Neutrophil (primary cell): Measurements from ENCODE around the gene AAR2.

Experiments
- H3K27ac ChIP-seq: fragments of 200-600 bp; sonication (generic); 2 replicates; pipeline ENCODE4 v1.5.1; 2016; ENCODE audit warnings: mild to moderate bottlenecking, moderate library complexity
- H3K27me3 ChIP-seq: fragments of 200-600 bp; sonication (generic); 2 replicates; pipeline ENCODE4 v1.6.0; 2016; ENCODE audit warnings: mild to moderate bottlenecking
- H3K36me3 ChIP-seq: fragments of 200-600 bp; sonication (generic); 2 replicates; pipeline ENCODE4 v1.5.1; 2017
- H3K4me1 ChIP-seq, 2 experiments: fragments of 200-600 bp in 1 of 2; sonication (generic) in 1 of 2; 1 replicate in 1 of 2; 2 replicates in 1 of 2; pipeline versions ENCODE4 v1.5.1 to v1.6.1; 2013 to 2016; ENCODE audit warnings: low read depth in 1 of 2, low read length in 1 of 2, mild to moderate bottlenecking in 1 of 2, moderate library complexity in 1 of 2; ENCODE audit not compliant: control insufficient read depth in 1 of 2, insufficient read depth in 1 of 2
- H3K4me3 ChIP-seq, 2 experiments: fragments of 200-600 bp in 1 of 2; sonication (generic) in 1 of 2; 1 replicate in 1 of 2; 2 replicates in 1 of 2; pipeline ENCODE4 v1.5.1; 2013 to 2016; ENCODE audit warnings: low read depth in 1 of 2, low read length in 1 of 2, mild to moderate bottlenecking in 1 of 2, moderate library complexity in 1 of 2
- H3K9me3 ChIP-seq: fragments of 200-600 bp; sonication (generic); 2 replicates; pipeline ENCODE4 v1.5.1; 2016
- CTCF ChIP-seq: fragments of 200-600 bp; sonication (generic); IDR thresholded peaks from 2 replicates; pipeline ENCODE4 v1.5.1; 2016; ENCODE audit warnings: antibody characterized with exemption

Gene AAR2

DNA sequence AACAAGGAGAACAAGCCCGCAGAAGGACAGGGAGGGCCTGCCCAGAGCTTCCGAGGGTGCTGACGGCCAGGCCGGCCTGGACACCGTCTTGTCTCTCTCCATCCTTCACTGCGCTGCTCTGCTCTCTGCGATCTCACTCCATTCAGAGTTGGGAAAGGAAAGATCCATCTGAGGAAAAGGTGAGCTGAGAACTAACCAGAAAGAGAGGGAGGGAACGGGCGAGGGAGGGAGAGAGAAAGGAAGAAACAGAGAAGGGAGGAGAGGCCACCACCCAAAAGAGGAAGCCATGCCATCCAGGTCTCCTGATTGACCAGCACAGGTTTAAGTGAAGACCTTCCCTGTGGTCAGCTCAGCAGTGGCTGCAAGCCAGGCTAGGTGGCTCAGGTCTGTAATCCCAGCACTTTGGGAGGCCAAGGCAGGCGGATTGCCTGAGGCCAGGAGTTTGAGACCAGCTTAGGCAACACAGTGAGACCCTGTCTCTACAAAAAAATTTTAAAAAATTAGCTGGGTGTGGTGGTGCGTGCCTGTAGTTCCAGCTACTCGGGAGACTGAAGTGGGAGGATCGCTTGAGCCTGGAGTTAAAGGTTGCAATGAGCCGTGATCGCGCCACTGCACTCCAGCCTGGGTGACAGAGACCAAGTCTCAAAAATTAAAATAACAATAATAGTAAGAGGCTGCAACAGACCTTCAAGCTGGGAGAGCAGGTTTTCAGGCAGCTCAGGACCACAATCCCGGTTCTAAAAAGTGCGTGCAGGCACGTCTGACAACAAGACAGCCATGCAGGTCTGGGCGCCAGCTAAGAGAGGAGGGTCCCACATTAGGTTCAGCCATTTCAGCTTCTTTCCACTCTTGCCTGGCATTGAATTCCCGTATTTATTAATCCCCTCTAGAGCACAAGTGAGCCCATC lies 35.6 kb downstream of the AAR2 start:
- Histone ChIP-seq H3K9me3 (no peaks in the 10 kb centered on the region), H3K27ac (no peak overlapping the region), H3K4me1 (no peaks in the 10 kb centered on the region), H3K4me3 (no peak overlapping the region), H3K36me3 (no peaks in the 10 kb centered on the region), H3K27me3 (peaks cover 12% of the 10 kb centered on the region)
- no peak for TF ChIP-seq CTCF

DNA sequence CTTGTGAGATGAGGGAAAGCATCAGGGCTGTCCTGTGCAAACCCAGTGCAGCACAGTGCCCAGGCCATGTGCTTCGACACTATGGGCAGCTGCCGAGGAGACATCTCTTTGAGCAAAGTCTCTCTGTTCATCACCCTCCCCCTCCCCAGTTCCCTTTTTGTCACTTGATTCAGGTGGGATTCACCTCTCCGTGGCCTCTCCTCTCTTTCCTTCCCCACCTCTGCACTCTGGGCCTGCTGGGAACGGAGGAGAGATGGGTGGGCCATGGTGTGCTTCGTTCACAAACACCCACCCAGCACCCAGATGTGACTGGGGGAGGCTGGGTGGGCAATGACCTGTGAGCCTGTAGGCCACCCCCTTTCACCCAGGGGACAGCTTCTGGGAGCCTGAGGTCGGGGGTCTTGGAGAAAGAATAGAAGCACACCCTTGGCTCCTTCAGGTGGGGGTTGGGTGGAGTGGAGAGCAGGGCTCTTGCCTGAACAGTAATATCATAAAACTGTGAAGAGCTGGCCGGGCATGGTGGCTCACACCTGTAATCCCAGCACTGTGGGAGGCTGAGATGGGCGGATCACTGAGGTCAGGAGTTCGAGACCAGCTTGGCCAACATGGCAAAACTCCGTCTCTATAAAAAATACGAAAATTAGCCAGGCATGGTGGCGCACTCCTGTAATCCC lies 36.4 kb downstream of the AAR2 start:
- peaks cover 18% of the 10 kb centered on the region for H3K27me3 ChIP-seq

GRCh38 chr20:36273414-36274180 lies 37.3 kb downstream of the AAR2 start:
- H3K4me3 ChIP-seq: no peak overlapping the region
- no peaks in the 10 kb centered on the region for H3K9me3 ChIP-seq
- H3K4me1 ChIP-seq: no peaks in the 10 kb centered on the region
- TF ChIP-seq CTCF: no peak
- peaks cover 24% of the 10 kb centered on the region for H3K27me3 ChIP-seq
- H3K27ac ChIP-seq: no peak overlapping the region
- no peaks in the 10 kb centered on the region for H3K36me3 ChIP-seq

More for the DNA sequence above, 36.4 kb downstream of the AAR2 start:
- Histone ChIP-seq H3K4me1 (no peaks in the 10 kb centered on the region), H3K9me3 (no peaks in the 10 kb centered on the region), H3K36me3 (no peaks in the 10 kb centered on the region), H3K4me3 (no peak overlapping the region), H3K27ac (no peak overlapping the region)
- no peak for TF ChIP-seq CTCF

DNA sequence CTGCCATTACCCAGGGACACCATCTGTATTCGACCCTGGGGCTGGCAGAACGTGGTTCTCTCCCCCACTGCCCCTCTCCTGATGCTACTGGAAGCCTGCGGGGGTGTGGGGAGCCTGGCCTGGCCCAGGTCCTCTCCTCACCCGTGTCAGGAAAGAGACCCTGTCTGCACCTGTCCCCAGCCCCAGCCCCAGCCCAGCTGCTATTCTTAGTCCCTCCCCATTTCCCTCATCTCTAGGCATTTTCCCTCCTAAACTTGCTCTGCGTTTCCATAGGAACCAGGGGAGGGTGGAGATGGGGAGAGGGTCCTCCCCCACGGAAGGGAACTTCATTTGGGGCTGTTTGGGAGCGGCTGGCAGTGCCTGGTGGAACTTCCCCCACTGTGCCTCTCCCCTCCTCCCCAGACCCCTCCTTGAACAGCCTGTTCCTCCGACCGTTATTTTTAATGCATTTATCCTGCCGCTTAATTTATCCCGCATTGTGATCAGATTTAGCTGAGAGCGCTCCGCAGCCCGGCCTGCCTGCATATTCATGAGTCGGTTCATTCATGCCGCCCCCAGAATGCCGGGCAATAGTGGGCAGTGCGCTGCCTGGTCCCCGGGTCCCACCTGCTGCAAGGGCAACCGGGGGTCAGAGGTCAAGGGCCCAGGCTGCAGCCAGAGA lies 38.0 kb downstream of the AAR2 start:
- peaks cover 24% of the 10 kb centered on the region for H3K27me3 ChIP-seq
- no peaks in the 10 kb centered on the region for H3K4me1 ChIP-seq
- H3K9me3 ChIP-seq: no peaks in the 10 kb centered on the region
- no peak overlapping the region for H3K4me3 ChIP-seq
- H3K36me3 ChIP-seq: no peaks in the 10 kb centered on the region
- TF ChIP-seq CTCF: no peak
- no peak overlapping the region for H3K27ac ChIP-seq

DNA sequence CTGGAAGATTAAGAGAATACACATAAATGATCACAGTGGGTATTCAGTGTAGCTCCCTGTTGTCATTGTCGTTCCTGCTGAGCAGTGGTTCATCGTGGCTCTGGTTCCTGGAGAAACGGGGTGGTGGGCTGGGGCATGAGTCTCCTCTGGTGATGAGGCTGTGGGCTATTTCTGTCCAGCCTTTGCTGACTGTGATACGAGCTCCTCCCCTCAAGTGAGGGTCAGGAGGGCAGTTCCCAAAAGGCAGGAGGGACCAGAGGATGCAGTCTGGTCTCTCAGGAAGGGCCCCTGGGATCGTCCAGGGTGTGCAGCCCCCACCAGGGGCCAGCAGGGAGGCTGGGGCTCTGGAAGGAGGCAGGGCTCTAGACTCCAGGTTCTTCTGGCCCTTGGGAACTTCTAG lies 38.7 kb downstream of the AAR2 start:
- H3K27me3 ChIP-seq: peaks cover 24% of the 10 kb centered on the region
- H3K36me3 ChIP-seq: no peaks in the 10 kb centered on the region
- H3K4me3 ChIP-seq: no peak overlapping the region
- no peak overlapping the region for H3K27ac ChIP-seq
- TF ChIP-seq CTCF: no peak
- no peaks in the 10 kb centered on the region for H3K9me3 ChIP-seq
- H3K4me1 ChIP-seq: no peaks in the 10 kb centered on the region
